HG02763 (cell line): ENCODE data around the gene CCDC148.

Source experiments
- ATAC-seq: cut with Tn5 transposase; IDR thresholded peaks from one replicate; pipeline ENCODE4 v1.9.1; 2021; ENCODE audit warnings: mild to moderate bottlenecking, moderate library complexity; ENCODE audit not compliant: unreplicated experiment

Gene CCDC148

DNA sequence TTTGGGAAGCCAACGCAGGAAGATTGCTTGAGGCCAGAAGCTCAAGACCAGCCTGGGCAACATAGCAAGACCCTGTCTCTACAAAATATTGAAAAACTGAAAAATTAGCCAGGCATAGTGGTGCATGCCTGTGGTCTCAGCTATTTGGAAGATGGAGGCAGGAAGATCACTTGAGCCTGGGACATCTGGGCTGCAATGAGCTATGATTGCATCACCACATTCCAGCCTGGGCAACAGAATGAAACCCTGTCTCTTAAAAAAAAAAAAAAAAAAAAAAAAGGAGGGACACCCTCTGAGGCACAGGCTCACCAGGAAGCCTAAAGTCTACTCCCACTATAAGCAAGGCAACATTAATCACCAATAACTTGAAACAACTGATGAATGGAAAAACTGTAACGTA, 151.1 kb downstream of the CCDC148 start:
- no peak for ATAC-seq

DNA sequence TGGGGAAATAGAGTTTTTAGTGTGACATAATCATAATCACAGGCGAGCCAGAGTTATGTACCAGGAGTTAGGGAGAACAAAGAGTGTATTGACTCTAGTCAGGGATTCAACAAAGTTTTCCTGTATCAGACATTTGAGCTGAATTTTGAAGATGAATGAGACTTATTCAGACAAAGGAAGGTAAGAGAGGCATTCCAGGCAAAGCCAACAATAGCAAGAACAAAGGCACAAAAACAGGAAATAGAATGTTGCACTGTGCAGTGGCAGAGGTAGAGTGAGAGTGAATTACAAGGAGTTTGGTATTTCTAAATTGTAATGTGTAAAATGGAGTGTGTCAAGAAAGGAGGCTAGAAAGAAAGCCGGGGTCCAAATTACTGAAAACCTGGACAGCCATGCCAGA, 156.2 kb downstream of the CCDC148 start:
- no peak for ATAC-seq

DNA sequence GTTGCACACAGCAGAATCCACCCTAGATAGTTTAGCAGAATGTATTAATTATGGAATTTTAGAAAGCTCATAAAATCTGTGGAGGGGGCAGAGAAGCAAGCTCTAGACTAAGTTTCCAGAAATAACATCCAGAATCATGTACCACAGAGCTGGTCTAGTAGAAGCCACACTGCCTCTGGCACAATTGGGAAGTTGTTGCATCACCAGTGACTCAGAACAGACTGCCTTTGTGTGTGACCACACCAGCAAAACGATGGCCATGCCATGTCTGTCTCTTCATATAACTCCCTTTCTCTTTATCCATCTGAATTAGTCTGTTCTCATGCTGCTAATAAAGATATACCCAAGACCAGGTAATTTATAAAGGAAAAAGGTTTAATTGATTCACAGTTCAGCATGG, 158.9 kb downstream of the CCDC148 start:
- no peak for ATAC-seq

GRCh38 chr2:158297120-158297519, 159.4 kb downstream of the CCDC148 start:
- no peak for ATAC-seq

- ATAC-seq: no peak
Measured at GRCh38 chr2:158293722-158294121, 162.8 kb downstream of the CCDC148 start.

DNA sequence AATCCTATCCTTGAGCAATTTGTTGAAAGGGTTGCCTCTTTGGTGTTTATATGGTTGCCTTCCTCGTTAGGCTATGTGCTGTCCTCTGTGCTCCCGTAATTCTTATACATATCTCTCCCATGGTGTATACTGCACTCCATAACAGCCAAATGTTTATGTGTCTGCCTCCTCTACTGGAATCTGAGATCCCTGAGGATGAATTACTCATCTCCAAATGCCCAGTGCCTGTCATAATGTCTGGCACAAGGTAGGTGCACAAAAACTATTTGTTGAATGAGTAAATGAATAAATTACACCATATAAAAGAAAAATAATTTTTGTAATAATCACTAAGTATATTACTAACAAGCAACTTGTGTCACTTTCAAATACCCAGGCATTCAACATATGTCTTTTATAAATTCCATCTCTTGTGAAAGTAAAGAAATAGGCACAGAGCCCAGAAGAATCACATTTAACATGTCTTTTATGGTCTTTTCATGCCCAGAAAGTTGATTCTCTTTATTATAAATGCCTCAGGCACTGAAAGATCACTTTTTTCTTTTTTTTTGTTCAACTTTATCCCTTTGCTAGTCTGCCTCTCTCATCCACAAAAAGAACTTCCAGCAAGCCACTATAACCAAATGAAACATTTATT, 164.9 kb downstream of the CCDC148 start:
- ATAC-seq: no peak

- no peak for ATAC-seq
Measured at GRCh38 chr2:158290225-158290624, 166.3 kb downstream of the CCDC148 start.

- ATAC-seq: no peak
Measured at GRCh38 chr2:158276619-158277471, 179.7 kb downstream of the CCDC148 start.

DNA sequence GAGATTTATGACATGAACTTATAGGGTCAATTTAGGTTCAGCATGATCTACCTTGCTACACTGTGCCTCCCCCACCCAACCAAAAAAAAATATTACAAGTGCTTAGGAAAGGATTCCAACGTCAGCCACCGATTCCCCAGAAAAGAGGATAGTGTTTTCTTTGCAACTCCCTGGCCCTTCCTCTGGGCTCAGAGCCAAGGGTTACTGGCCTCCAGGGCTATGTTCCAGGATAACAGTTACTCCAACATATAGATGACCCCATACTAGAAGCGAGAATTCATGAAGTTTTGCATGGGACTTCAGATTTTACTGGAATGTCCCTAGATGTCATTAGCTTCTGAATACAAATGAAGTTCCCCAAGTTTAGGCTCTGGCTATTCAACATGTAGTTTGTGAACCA, 182.8 kb downstream of the CCDC148 start:
- ATAC-seq: no peak

- ATAC-seq: no peak
Measured at GRCh38 chr2:158270536-158270935, 186.0 kb downstream of the CCDC148 start.

- no peak for ATAC-seq
Measured at GRCh38 chr2:158269143-158269542, 187.4 kb downstream of the CCDC148 start.

GRCh38 chr2:158266111-158266510, 190.4 kb downstream of the CCDC148 start:
- ATAC-seq: no peak

GRCh38 chr2:158255257-158255656, 201.3 kb downstream of the CCDC148 start:
- ATAC-seq: no peak

DNA sequence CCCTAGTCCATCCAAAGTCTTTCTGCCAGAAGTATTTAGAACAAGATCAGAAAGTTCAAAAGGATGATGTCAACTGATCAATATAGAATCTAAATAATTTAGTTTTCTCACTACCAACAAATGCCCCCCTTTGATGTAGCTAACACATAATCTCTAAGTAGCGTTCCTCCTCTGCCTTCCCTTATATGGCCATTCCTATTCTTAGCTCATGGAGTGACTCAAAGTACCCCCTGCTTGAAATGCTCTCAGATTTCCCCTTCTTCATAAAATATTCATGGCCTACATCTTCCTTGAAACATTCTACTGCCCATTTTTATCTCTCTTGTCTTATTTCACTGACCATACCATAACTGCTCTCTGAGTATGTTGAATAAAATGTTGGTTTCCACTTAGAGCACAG, 203.4 kb downstream of the CCDC148 start:
- no peak for ATAC-seq

- no peak for ATAC-seq
Measured at GRCh38 chr2:158251356-158251755, 205.2 kb downstream of the CCDC148 start.

- no peak for ATAC-seq
Measured at GRCh38 chr2:158243392-158243791, 213.2 kb downstream of the CCDC148 start.

DNA sequence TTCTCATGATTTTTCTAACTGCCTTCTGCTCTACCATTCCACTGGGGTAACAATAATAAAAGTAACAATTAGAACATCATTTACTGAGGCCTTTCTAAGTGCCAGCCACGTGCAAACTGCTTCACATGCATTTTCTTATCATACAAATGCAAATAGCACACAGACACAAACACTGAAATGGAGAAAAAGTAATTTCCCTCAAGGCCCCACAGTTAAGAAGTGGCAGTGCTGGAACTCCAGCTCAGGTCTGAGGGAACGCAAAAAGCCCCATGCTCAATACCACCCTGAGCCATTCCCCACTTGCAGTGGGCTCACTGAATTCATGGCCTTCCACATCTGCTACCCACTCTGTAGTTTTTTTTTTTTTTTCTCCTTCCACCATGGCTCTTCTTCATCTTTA, 214.3 kb downstream of the CCDC148 start:
- no peak for ATAC-seq

GRCh38 chr2:158240975-158241374, 215.6 kb downstream of the CCDC148 start:
- ATAC-seq: no peak

GRCh38 chr2:158239271-158239670, 217.3 kb downstream of the CCDC148 start:
- ATAC-seq: no peak

GRCh38 chr2:158234497-158234896, 222.1 kb downstream of the CCDC148 start:
- ATAC-seq: no peak

DNA sequence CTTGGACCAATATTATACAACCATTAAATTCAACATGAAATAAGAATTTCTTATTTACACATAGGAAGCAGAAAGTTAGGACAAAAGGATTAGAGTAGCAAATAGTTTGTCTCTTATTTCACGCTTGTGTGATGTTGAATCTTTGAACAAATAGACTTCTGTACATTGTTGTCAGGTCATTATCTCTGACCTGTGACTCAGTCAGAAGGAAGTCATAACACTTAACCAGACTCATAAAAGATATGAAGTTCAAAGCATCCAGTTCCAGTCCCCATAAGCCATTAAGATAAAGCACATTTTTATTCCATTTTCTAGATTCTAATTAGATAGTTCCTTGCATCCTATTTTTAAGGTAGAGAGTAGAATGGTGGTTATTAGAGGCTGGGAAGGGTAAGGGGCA, 224.1 kb downstream of the CCDC148 start:
- no peak for ATAC-seq

DNA sequence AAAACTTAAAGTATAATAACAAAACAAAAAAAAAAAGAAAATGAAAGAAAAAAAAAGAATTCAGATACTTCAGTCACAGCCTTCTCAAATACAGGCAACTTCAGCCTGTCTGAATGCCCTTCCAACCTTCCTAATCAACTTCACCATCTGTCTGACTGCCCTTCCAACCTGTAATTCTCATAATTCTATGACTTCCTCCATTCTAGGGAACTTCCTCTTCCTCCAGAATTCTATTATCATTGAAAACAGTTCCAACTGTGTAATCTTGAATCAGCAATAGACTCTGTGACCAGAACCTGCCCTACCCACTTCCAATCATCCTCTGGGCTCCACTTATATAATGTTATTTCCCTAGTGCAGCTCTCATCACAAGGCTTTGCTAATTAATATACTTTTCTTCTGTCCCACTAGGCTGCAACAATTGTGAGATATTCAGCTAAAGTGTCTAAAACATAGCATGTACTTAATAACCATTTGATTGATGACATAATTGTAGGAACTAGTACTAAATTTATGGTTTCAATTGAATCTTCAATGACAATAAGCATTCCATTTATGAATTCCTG, 227.5 kb downstream of the CCDC148 start:
- ATAC-seq: no peak
